HPDE6-E6E7 (cell line): ENCODE results near the gene METTL23.
"Not testable (repeated sequence)": the region's sequence is repeated elsewhere in the genome, so short reads cannot be mapped to it uniquely, and the experiment has no call there.

Source experiments
- DNase-seq: peaks from one replicate; pipeline ENCODE4 v3.0.0; 2011; ENCODE audit warnings: missing footprints; ENCODE audit errors: extremely low spot score

Gene METTL23

GRCh38 chr17:76735006-76735405, 8.4 kb downstream of the METTL23 start:
- DNase-seq: no peak

GRCh38 chr17:76735586-76736348, 9.1 kb downstream of the METTL23 start:
- DNase-seq: no peak

- no peak for DNase-seq
Measured at GRCh38 chr17:76736349-76737081, 9.9 kb downstream of the METTL23 start.

GRCh38 chr17:76737082-76737675, 10.5 kb downstream of the METTL23 start, which contains the start of gene SRSF2:
Gene SRSF2, minus strand, starts transcription at chr17:76737331. Its CDS starts 171 bp downstream, at chr17:76737160.
- DNase-seq: peak; percentile 94

GRCh38 chr17:76737676-76738467, 11.2 kb downstream of the METTL23 start, which contains the start of gene MFSD11:
Gene MFSD11, plus strand, starts transcription at chr17:76738119. Its CDS starts 234 bp downstream, at chr17:76738353.
- DNase-seq: peak; percentile 99

- DNase-seq: no peak
Measured at GRCh38 chr17:76738468-76738850, 11.8 kb downstream of the METTL23 start.

- not testable (repeated sequence) for DNase-seq
Measured at GRCh38 chr17:76739568-76740115, 13.0 kb downstream of the METTL23 start.

- no peak for DNase-seq
Measured at GRCh38 chr17:76740329-76741118, 13.9 kb downstream of the METTL23 start.

- DNase-seq: no peak
Measured at GRCh38 chr17:76742958-76743357, 16.3 kb downstream of the METTL23 start.

- DNase-seq: no peak
Measured at GRCh38 chr17:76744747-76745146, 18.1 kb downstream of the METTL23 start.

GRCh38 chr17:76745785-76746184, 19.1 kb downstream of the METTL23 start:
- not testable (repeated sequence) for DNase-seq

- DNase-seq: no peak
Measured at GRCh38 chr17:76747716-76748363, 21.2 kb downstream of the METTL23 start.

GRCh38 chr17:76748657-76749056, 22.0 kb downstream of the METTL23 start:
- no peak for DNase-seq

- no peak for DNase-seq
Measured at GRCh38 chr17:76751416-76751993, 24.9 kb downstream of the METTL23 start.

- DNase-seq: no peak
Measured at GRCh38 chr17:76752006-76752405, 25.4 kb downstream of the METTL23 start.

- DNase-seq: no peak
Measured at GRCh38 chr17:76753061-76753961, 26.7 kb downstream of the METTL23 start.

- no peak for DNase-seq
Measured at GRCh38 chr17:76755285-76755684, 28.6 kb downstream of the METTL23 start.

GRCh38 chr17:76757256-76757655, 30.6 kb downstream of the METTL23 start:
- DNase-seq: no peak

- DNase-seq: no peak
Measured at GRCh38 chr17:76758570-76758969, 31.9 kb downstream of the METTL23 start.
